Activated T-cell treated with anti-CD3 and anti-CD28 coated beads for 48 hours (primary cell): ENCODE data around the gene SHCBP1L.
"Not testable (repeated sequence)": the region's sequence is repeated elsewhere in the genome, so short reads cannot be mapped to it uniquely, and the experiment has no call there.

Source experiments
- DNase-seq: peaks from one replicate; pipeline ENCODE4 v3.0.0-alpha.2; 2020; ENCODE audit warnings: low read depth

The SHCBP1L gene

DNA sequence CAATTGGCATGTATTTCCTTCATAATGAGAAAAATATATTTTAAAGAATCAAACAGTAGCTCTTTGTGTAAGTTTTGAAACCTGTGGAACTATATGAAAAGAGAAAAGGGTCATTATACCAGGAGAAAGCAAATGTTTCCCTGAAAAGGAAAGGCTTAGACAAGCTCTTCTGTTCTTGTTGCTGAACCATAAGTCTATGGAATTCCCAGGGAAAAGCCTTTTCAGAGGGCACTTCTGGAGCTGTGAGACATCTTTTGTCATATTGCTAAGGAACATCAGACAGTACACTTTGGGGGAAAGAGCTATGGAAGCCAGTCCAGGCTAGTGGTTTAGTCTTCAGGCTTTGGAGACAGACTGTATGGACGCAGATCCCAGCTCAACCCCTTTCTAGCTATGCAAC lies 12.1 kb upstream of the SHCBP1L start:
- DNase-seq = no peak

- no peak for DNase-seq
Measured at GRCh38 chr1:182962554-182963115, 9.7 kb upstream of the SHCBP1L start.

DNA sequence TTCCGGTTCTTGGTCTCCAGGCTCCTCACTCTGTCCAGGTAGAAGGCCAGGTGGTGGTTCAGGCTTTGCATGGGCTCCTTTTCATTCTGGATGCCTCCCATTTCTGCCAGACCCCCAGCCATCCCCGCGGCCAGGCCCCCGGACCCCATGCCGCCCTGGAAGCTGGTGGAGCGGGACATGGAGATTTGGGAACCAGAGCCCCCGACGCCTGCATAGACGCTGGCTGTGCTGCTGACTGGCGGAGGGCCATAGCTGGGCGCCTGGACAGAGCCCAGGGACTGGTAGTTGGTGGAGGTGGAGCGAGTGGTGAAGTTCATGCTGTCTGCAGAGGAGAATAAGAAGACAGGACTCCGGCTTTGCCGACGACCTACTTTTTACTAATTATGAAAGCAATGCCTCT lies 7.1 kb upstream of the SHCBP1L start:
- no peak for DNase-seq

- no peak for DNase-seq
Measured at GRCh38 chr1:182957902-182958395, 5.0 kb upstream of the SHCBP1L start.

DNA sequence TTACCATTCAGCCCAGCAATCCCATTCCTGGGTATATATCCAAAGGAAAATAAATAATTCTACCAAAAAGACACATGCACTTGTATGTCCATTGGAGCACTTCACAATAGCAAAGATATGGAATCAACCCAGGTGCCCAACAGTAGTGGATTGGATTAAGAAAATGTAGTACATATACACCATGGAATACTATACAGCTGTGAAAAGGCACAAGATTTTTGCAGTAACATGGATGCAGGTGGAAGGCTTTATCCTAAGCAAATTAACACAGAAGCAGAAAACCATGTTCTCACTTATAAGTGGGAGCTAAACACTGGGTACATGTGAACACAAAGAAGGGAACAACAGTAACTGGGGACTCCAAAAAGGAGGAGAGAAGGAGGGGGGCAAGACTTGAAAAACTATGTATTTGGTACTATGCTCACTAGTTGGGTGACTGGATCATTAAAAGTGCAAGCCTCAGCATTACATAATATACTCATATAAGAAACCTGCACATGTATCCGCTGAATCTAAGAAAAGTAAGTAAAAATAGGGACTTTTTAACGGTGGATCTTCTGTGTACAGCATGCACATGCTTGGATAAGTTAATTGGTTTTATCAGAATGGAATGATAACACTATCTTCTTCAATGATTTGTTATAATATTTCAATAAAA lies 3.9 kb upstream of the SHCBP1L start:
- DNase-seq = no peak

DNA sequence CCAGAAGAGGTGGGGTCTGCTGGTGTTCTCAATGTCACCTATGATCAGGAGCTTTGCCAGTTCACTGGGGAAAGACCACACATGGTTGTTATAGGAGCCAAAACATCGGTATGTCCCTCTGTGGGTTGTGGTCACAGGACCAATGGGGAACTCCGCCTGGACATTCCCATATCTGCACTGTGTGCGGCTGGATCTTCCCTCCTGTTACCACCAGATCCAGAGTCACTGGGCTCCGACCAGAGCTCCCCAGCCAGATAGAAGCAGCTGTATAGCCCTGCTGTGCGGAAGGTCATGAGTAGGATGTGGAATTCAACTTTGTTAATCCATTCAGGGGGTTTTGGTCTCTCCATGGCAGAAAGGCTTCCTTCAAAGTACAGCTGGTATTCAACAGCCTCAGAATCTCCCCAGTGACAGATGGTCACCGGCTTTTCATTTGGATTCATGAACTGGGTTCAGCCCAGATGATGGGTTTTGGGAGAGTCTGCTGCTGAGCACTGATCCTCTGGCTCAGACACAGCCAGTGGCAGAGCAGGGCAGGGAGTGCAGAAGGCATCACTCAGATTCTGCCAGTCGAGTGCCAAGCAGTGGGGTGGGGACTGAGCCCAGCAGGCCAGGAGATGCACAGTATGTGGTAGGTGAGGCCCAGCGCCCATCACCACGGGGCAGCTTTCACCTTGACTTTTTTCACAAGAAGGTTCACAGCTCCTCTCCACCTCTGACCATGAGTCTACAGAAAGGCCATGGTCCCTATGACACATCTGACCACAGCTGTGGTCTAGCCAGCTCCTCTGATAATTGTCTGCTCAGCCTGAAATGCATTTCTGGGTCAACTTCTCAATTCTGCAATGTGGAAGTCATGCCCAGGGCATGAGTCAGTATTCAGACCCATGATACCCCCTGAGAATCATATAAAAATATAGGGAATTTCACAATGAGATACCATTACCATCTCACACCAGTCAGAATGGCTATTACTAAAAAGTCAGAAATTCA lies 2.9 kb upstream of the SHCBP1L start:
- no peak for DNase-seq

- no peak for DNase-seq
Measured at GRCh38 chr1:182953826-182954225, 860 bp upstream of the SHCBP1L start.

DNA sequence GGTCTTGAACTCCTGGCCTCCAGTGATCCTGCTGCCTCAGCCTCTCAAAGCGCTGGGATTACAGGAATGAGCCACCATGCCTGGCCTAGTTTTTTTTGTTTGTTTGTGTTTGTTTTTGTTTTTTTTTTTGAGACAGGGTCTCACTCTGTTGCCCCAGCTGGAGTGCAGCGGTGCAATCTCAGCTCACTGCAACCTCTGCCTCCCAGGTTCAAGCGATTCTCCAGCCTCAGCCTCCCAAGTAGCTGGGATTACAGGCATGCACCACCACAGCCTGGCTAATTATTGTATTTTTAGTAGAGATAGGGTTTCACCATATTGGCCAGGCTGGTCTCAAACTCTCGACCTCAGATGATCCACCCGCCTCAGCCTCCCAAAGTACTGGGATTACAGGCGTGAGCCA lies 9.6 kb downstream of the SHCBP1L start:
- DNase-seq = not testable (repeated sequence)

DNA sequence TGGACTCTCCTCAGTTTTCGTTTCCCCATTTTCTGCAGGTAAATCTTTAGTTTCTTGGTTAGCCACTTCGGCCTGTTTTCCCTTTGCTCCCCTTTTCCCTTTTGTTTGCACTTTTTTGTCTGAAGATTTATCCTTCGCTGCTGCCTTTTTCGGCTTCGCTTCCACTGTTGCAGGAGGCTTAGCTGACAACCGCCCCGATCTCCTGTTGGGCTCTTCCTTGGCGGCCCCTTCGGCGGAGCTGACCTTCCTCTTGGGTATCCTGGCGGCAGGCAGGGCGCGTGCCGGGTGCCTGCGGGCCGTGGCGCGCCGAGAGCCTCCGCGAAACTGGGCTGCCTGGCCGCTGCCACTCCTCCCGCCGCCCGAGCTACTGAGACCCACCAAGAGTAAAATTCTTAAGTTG lies 10.8 kb downstream of the SHCBP1L start:
- DNase-seq = not testable (repeated sequence)

- DNase-seq = no peak
Measured at GRCh38 chr1:182939413-182939812, 13.6 kb downstream of the SHCBP1L start.

DNA sequence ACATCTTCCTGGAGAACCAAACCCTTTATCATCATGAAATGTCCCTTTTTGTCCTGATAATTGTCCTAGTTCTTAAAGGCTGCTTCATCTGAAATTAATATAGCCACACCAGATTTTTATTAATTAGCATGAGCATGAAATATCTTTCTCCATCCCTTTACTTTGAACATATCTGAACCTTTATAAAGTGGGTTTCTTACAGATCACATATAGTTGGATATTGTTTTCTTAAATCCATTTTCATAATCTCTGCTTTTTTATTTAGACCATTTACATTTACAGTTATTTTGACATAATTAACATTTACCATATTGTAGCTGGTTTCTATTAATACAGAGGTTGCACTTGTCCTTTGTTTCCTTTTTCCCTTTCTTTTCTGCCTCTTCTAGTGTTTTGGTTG lies 17.2 kb downstream of the SHCBP1L start:
- no peak for DNase-seq

DNA sequence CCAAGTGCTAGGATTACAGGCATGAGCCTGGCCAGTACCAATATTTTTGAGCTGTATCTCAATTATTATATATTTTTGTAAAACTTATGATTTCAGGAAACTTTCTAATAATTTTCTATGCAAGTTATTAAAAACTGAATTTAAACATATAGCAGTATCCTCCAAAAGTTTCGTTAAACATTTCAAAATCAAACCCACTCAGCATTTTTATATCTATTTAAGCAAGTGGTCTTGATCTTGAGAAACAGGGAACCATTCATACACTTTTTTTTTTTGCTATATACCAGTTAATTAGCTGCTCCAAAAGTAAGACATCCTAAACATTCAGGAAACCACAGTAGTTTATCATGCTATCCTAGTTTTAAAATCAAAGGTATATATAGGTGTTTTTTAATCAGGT lies 22.0 kb downstream of the SHCBP1L start:
- DNase-seq = no peak

DNA sequence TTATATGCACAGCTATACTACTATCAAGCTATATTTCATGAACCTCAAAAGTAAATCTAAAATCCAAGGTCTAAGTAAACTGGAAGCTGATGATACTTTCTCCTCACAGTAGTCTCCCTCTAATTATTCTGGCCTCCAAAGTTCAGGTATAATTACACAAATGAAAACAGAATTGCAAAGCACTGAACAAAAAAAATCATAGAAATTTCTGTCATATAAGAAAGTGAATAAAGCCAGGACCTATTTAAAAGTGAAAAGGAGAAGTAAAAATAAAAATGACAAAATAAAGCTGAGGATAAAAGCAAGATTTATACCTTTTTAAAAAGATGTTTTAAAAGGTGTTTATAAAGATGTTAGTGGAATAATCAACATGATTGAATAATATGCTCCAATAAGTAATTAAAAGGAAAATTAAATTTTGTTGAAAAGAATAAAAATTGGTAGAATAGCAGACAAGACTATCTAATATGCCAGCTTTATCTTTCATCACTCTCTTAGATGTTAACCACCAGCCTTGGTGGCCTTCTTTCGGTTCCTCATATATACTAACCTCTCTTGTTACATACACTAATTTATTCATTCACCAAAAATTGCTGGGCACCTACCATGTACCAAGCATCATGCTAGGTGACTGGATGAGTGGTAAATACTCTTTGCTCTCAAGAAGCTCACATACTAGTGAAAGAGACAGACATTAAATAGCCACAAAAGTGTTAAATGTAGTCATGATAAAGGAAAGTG lies 25.1 kb downstream of the SHCBP1L start:
- no peak for DNase-seq

GRCh38 chr1:182925661-182926060 lies 27.3 kb downstream of the SHCBP1L start:
- no peak for DNase-seq

- no peak for DNase-seq
Measured at GRCh38 chr1:182917378-182917777, 35.6 kb downstream of the SHCBP1L start.

GRCh38 chr1:182913401-182913800 lies 39.6 kb downstream of the SHCBP1L start:
- no peak for DNase-seq

DNA sequence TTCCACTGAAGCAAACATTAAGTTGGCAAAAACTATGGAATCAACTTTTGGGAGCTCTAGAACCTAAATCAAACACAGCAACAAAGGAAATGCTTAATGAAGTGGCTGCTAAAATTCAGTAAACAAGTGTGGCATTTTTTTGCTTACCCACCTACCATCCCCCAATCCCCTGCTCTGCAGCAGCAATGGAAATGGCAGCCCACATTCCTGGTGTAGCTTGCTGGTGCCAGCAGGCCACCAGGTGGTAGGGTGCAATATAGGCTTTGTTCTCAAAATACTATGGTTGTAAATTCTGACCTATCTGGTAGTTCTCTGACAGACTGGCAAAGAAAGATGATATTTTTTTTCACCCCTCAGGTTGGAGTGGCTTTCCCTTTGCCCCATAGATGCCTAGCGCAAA lies 42.8 kb downstream of the SHCBP1L start:
- DNase-seq = no peak

GRCh38 chr1:182909578-182909977 lies 43.4 kb downstream of the SHCBP1L start:
- no peak for DNase-seq

DNA sequence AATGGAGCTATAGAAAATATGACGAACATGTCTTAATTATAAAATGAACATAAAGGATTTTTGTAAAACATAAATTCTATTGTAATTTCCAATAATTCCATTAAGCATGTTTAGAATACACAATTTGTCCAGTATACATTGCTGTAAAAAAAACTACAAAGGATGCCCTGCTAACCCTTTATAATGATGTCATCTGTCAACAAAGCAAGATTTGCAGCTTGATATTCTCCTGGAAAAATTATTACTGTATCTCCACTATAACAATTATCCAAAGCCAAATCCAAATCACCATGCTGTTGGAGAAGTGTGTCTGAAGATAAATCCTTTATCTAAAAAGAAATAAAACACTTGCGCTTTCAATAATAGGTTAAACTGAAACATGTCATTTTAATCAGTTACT lies 47.6 kb downstream of the SHCBP1L start:
- DNase-seq = no peak

GRCh38 chr1:182901946-182902345 lies 51.0 kb downstream of the SHCBP1L start:
- not testable (repeated sequence) for DNase-seq

DNA sequence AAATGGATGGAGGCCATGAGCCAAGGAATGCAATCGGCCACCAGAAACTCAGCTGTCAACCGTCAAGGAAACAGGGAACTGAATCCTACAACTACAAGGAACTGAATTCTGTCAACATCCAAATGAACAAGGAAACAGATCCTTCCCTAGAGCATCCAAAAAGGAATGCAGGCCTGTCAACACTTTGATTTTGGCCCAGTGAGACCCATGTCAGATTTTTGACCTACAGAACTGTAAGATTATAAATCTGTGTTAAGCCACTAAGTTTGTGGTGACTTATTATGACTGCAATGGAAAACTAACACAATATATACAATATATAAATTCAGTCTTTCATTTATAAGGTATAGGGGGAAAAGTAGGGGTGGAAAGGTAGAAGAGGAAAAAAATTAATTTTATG lies 55.3 kb downstream of the SHCBP1L start:
- DNase-seq = no peak
